ENCODE results near the gene HIPK1. TPM values are rescaled to one million over a fixed set of nuclear protein-coding genes. Genes with fewer than 3 reads are reported as not detected.

HIPK1 gene
- total RNA-seq, 1 experiment from 2014 or later: 48.2 TPM

DNA sequence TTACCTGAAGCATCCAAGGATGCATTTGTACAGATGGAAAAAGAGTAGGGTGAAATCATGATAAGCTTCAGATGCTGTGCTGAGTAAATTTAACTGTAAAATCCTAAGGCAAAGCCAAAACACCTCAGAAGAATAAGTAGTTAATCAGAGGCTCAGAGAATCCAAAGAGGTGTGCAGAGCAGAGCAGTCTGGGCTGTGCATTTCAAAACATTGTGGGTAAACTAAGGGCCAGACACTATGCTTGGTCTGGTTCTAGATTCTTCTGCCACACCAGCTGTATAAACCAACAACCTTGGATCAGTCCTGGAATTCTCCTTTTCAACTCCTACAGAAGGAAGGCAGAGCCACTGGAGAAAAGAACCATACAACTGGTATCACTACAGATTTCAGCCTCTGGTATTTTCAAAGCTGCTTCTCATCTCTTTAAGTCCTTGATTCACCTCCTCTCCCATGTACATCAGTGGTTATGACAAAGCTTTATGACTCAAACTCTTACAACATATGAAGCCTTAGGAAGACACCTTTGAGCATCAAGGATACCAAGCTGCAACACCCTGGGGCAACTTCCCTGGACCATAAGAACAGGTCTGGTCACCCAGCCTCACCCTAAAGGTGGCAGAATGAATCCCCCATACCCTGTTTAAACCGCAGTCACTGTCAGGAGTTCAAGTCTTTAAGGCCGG, 11.6 kb upstream of the HIPK1 start:
- intact Hi-C loops (cut with micrococcal nuclease; ENCODE audit: unreplicated experiment): no loop called here
- Mint-ChIP-seq H3K4me3 (ENCODE audit: unreplicated experiment) (no peak overlapping the region), H3K36me3 (ENCODE audit: insufficient read depth, unreplicated experiment) (no peaks in the 10 kb centered on the region), H3K4me1 (ENCODE audit: low read depth, unreplicated experiment) (no peaks in the 10 kb centered on the region), H3K9me3 (ENCODE audit: unreplicated experiment) (no peaks in the 10 kb centered on the region), H3K27me3 (ENCODE audit: insufficient read depth, unreplicated experiment) (no peaks in the 10 kb centered on the region), H3K27ac (ENCODE audit: unreplicated experiment) (no peak overlapping the region)
- Histone ChIP-seq H3K9me3 (no peaks in the 10 kb centered on the region), H3K27me3 (replicated peaks; ENCODE audit: control insufficient read depth, insufficient read depth, low read length) (no peaks in the 10 kb centered on the region), H3K4me1 (no peaks in the 10 kb centered on the region), H3K36me3 (ENCODE audit: control insufficient read depth, insufficient read depth, low read length) (no peaks in the 10 kb centered on the region), H3K4me3 (ENCODE audit: low read depth, low read length) (no peak overlapping the region)
- ChIA-PET CTCF (no interaction called here), POLR2A (no interaction called here)
- BruUV-seq (replicated peaks): no TSS peak
- DNase-seq: no peak
- no peak for TF ChIP-seq CTCF (IDR thresholded peaks at IDR 0.05; ENCODE audit: insufficient read depth in 1 of 2, low read depth in 1 of 2, low read length in 1 of 2, severe bottlenecking in 1 of 2, unreplicated experiment in 1 of 2)

DNA sequence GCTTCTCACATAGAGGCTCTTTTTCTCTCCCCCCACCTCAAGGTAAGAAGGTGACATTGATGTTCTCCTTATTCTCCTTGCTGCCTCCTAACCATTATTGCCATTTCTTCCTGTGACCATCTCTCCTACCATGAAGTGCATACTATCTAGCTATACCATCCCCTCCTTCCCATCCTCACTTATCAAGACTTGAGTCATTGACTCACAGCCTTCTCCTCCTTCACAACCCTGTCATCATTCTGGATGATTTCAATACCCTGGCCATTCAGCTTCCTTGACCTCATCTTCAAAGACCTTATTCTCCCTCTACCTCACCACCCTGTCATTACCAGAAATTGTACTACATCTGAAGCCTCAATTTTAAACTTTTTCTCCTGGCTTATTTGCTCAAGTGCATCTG, 10.9 kb upstream of the HIPK1 start:
- Mint-ChIP-seq H3K27ac (ENCODE audit: unreplicated experiment) (no peak overlapping the region), H3K4me3 (ENCODE audit: unreplicated experiment) (no peak overlapping the region), H3K27me3 (ENCODE audit: insufficient read depth, unreplicated experiment) (no peaks in the 10 kb centered on the region), H3K4me1 (ENCODE audit: low read depth, unreplicated experiment) (no peaks in the 10 kb centered on the region), H3K9me3 (ENCODE audit: unreplicated experiment) (no peaks in the 10 kb centered on the region), H3K36me3 (ENCODE audit: insufficient read depth, unreplicated experiment) (no peaks in the 10 kb centered on the region)
- no peaks in the 10 kb centered on the region for H3K36me3 ChIP-seq (ENCODE audit: control insufficient read depth, insufficient read depth, low read length)
- no peaks in the 10 kb centered on the region for H3K4me1 ChIP-seq
- ChIA-PET POLR2A (no interaction called here), CTCF (no interaction called here)
- TF ChIP-seq CTCF (IDR thresholded peaks at IDR 0.05; ENCODE audit: insufficient read depth in 1 of 2, low read depth in 1 of 2, low read length in 1 of 2, severe bottlenecking in 1 of 2, unreplicated experiment in 1 of 2): no peak
- H3K4me3 ChIP-seq (ENCODE audit: low read depth, low read length): no peak overlapping the region
- no peak for DNase-seq
- H3K9me3 ChIP-seq: no peaks in the 10 kb centered on the region
- intact Hi-C loops (cut with micrococcal nuclease; ENCODE audit: unreplicated experiment): no loop called here
- no peaks in the 10 kb centered on the region for H3K27me3 ChIP-seq (replicated peaks; ENCODE audit: control insufficient read depth, insufficient read depth, low read length)
- no TSS peak for BruUV-seq (replicated peaks)

DNA sequence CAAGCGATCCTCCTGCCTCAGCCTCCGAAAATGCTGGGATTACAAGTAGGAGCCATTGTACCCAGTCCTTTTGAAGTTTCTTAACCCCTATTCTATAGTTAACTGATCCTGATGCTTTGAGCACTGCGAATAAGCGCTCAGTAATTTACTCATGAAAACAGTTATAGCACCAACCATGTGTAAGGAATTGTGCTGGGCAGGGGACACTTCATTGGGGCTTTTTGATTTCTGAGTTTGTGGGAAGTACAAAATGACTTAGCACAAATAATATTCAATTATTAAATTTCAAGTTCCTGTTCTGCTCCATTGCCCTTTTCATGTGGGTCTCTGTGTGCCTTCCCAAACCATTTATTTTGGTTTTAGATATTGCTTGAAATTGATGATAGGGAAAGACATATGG, 6.2 kb upstream of the HIPK1 start:
- H3K4me3 Mint-ChIP-seq (ENCODE audit: unreplicated experiment): no peak overlapping the region
- POLR2A ChIA-PET: no interaction called here

More for the DNA sequence above, 6.2 kb upstream of the HIPK1 start:
- Mint-ChIP-seq H3K36me3 (ENCODE audit: insufficient read depth, unreplicated experiment) (no peaks in the 10 kb centered on the region), H3K27me3 (ENCODE audit: insufficient read depth, unreplicated experiment) (no peaks in the 10 kb centered on the region), H3K4me1 (ENCODE audit: low read depth, unreplicated experiment) (peaks cover 7% of the 10 kb centered on the region), H3K9me3 (ENCODE audit: unreplicated experiment) (no peaks in the 10 kb centered on the region), H3K27ac (ENCODE audit: unreplicated experiment) (no peak overlapping the region)
- no peak for TF ChIP-seq CTCF (IDR thresholded peaks at IDR 0.05; ENCODE audit: insufficient read depth in 1 of 2, low read depth in 1 of 2, low read length in 1 of 2, severe bottlenecking in 1 of 2, unreplicated experiment in 1 of 2)
- intact Hi-C loops (cut with micrococcal nuclease; ENCODE audit: unreplicated experiment): no loop called here
- no peak overlapping the region for H3K4me3 ChIP-seq (ENCODE audit: low read depth, low read length)
- no peaks in the 10 kb centered on the region for H3K4me1 ChIP-seq
- H3K27me3 ChIP-seq (replicated peaks; ENCODE audit: control insufficient read depth, insufficient read depth, low read length): no peaks in the 10 kb centered on the region
- CTCF ChIA-PET: no interaction called here
- no peak for DNase-seq
- BruUV-seq (replicated peaks): no TSS peak
- no peaks in the 10 kb centered on the region for H3K36me3 ChIP-seq (ENCODE audit: control insufficient read depth, insufficient read depth, low read length)
- H3K9me3 ChIP-seq: no peaks in the 10 kb centered on the region

All from Caco-2 (cell line).